Activated CD4-positive, alpha-beta T cell treated with anti-CD3 and anti-CD28 coated beads for 1 hour (primary cell): ENCODE data around the gene CD200R1L.
"Not testable (repeated sequence)": the region's sequence is repeated elsewhere in the genome, so short reads cannot be mapped to it uniquely, and the experiment has no call there.

Experiments
- DNase-seq: peaks from one replicate; pipeline ENCODE4 v3.0.0-alpha.2; 2020

The CD200R1L gene, protein sequence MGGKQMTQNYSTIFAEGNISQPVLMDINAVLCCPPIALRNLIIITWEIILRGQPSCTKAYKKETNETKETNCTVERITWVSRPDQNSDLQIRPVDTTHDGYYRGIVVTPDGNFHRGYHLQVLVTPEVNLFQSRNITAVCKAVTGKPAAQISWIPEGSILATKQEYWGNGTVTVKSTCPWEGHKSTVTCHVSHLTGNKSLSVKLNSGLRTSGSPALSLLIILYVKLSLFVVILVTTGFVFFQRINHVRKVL

DNA sequence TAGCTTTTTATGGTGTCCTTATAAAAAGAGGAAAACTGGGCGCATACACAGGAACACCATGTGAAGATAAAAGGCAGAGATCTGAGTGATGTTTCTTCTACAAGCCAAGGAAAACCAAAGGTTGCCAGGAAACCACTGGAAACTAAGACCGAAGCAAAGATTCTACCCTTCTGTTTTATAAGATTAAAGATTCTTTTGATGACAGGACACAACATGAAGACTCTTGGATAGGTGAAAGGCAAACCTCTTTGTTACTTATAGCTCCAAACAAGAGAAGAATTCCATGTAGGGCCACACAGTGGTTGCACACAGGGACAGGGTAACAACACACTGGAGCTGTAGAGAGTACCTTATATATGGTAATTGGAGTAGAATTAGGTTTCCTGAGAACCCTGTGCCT is at the start of gene CD200R1L:
CD200R1L (minus strand) TSS at position 101 of the 400 bp plus-strand sequence. CDS start 17,497 bp downstream, outside the sequence.
- DNase-seq = no peak

DNA sequence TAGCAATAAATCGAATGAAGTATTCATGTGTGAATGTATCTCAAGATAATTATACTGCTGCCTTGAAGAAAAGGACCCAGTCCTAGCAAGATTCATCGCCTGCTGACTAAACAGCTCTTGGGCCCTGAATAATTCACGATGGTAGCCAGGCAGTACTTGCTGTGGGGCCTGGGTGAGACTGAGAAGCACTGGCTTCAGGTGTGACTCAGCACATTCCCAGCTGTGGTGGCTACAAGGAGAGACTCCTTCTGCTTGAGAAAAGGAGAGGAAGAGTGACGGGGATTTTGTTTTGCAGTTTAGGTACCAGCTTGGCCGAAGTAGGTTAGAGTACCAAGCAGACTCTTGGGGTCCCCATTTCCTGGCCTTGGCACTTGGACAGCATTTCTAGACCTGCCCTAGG is 47.6 kb upstream of the CD200R1L start:
- DNase-seq = no peak

DNA sequence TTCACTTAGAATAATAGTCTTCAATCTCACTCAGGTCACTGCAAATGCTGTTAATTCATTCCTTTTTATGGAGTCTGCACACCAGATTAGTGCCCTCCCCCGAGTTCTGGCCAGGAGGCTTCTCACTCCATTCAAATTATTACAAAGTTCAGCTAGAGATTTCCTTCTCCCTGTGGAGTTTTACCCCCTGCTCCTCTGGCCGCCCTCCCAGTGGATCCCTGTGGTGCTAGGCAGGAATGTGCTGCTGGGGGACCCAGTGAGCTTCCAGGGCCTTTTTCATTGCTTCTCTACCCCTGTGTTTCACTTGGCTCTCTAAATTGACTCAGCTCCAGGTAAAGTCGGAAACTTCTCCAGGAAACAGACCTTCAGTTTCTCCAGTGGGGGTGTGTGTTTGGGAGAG is 42.7 kb upstream of the CD200R1L start:
- DNase-seq = no peak

DNA sequence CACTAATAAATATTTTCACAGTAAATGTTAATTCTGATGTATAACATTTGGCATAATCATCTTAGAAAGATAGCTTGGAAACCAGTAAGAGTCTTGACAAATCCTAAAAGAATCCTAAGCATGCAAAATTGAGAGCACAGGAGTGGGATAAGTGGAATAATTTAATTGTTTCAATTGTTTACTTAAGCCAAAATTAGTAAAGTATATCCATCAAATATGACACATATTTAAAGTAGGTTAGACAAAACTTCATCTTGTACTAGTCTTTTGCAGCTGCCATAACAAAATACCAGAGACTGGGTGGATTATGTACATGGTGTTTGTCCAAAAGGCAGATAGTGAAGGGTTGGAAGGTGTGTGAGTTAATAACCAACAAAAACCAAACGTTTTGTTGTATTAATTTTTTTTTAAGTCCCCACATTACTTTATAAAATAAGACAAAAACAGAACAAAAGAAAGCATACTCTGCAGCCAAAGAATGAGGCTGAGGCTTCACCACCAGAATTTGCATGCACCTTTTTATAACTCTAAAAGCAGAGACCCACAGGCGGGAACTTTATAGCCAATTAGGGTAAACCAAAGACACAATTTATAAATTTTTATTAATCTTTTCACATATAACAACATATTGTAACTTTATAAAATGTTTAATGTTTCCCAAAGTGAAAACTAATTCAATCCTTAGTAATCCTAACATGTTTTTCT is 41.9 kb upstream of the CD200R1L start:
- no peak for DNase-seq

DNA sequence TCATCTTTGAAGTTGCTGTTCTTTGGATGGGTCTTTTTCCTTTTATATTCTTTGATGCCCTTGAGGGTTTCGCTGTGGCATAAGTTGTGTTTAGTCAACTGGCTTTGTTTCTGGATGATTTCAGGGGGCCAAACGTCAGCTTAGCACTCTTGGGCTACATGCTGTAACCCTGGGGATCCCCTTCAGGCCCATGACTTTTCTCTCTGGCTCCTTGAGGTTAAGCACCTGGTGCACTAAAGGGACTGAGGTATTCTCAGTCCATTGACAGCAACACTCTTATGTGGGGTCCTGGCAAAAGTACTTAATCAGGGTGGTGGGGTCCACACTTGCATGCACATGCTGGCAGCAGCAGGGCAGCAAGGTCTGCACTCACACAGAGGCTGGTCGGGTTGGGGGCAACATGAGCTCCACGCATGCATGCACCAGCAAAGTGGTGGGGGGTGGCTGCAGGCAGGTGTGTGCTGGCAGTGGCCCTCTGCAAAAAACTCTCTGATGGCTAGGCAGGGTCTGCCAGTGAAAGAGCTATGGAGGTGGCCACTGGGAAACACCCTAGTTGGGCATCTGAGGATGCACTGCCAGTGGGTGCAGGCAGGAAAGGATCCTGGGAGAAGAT is 38.1 kb upstream of the CD200R1L start:
- no peak for DNase-seq

DNA sequence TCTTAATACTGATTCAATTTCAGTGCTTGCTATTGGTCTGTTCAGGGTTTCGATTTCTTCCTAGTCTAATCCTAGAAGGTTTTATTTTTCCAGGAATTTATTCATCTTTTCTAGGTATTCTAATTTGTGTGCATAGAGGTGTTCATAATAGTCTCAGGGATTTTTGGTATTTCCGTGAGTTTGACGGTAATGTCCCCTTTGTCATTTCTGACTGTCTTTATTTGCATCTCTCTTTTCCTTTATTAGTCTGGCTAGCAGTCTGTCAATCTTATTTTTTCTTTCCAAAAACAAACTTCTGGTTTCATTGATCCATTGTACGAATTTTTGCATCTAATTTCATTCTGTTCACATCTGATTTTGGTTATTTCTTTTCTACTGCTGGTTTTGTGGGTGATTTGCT is 35.2 kb upstream of the CD200R1L start:
- DNase-seq = no peak

DNA sequence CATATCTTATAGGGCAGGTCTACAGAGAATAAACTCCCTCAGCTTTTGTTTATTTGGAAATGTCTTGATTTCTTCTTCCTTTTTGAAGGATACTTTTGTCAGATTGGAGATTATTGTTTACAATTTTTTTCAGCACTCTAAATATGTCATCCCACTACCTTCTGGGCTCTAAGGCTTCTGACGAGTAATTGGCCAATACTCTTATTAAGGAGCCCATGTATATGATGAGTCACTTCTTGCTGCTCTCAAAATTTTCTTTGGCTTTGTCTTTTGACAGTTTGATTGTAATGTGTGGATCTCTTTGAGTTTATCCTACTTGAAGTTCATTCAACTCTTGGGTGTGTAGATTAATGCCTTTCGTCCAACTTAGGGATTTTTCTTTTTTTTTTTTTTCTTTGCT is 28.9 kb upstream of the CD200R1L start:
- DNase-seq = no peak

- DNase-seq = no peak
Measured at GRCh38 chr3:112874725-112875124, 28.1 kb upstream of the CD200R1L start.

GRCh38 chr3:112873632-112874031 is 27.0 kb upstream of the CD200R1L start:
- DNase-seq = no peak

DNA sequence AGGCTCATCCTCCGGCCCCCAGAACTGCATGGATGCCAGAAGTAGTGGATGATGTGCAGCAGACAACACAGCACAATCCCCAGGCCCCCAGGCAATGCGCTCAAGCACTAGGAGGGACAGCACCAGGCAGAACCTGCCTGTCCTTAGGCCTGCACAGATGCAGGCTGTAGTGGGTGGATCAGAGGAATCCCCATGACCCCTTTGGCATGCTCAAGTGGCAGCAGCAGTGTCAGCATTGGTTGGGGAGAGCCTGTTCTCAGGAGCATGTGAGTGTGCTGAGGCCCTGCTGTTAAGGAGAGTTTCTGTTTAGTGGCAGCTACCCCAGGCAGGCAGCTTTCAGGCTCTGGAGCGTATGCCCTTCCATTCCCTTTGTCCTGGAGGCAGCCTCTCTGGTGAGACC is 25.1 kb upstream of the CD200R1L start:
- DNase-seq = no peak

- DNase-seq = no peak
Measured at GRCh38 chr3:112865757-112866156, 19.1 kb upstream of the CD200R1L start.

- no peak for DNase-seq
Measured at GRCh38 chr3:112860898-112861297, 14.2 kb upstream of the CD200R1L start.

GRCh38 chr3:112858410-112859069 is 11.9 kb upstream of the CD200R1L start:
- no peak for DNase-seq

- no peak for DNase-seq
Measured at GRCh38 chr3:112857526-112857925, 10.9 kb upstream of the CD200R1L start.

DNA sequence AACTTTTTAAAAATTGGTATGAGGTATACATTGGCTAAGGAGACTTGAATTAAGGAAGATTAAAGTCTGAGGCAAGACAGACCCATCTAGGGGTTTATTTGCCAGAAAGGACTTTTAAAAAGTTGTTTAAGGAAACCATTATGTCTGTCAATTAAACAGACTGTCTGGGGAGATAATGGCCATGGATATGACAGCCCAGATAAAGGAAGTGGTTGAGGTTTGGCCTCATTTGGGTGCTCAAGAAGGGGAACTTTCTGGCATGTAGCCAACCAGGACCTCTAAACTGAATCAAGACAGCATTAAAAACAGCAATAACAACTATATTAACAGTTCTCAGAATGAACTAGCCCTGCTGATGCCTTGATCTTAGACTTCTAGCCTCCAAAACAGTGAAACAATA is 9.9 kb upstream of the CD200R1L start:
- no peak for DNase-seq

- DNase-seq = no peak
Measured at GRCh38 chr3:112855883-112856282, 9.2 kb upstream of the CD200R1L start.

- not testable (repeated sequence) for DNase-seq
Measured at GRCh38 chr3:112855074-112855473, 8.4 kb upstream of the CD200R1L start.

DNA sequence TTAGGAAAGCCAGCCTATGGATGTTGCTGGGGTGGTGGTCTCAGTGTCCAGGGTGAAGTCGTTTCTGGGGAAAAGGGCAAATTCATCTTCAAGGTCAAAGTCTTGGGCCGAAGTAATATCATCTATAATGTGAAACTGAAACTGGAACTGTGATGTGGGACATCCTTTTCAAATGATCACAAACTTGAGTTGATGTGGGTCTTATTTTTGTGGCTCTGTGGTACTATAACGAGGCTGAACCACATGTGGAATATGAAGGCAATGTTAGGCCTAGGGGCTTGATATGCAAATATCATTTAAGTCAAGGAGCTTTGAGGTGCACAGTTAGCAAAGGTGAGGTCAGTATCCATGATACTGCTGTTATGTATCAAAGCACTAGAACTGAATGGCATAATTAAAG is 1.5 kb upstream of the CD200R1L start:
- DNase-seq = no peak

DNA sequence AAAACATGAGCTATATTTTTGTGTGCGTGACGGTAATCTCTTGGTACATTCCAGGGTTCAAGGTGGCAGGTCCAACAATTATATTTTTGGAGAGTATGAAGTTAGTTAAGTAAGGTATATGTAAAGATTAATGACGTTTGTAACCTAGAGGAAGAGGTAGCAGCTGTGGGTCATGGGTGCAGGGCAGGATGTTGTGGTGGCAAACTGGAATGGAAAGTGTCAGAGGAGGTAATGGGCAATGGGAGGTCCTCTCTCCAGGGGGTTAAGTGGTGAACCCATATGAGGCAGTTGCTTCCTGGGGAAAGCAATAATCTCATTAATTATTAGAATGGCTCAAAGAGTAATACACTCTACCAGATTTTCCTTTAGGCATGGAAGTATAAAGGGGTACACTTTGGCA is 1.0 kb upstream of the CD200R1L start:
- DNase-seq = no peak

- no peak for DNase-seq
Measured at GRCh38 chr3:112845772-112846171, 892 bp downstream of the CD200R1L start.

DNA sequence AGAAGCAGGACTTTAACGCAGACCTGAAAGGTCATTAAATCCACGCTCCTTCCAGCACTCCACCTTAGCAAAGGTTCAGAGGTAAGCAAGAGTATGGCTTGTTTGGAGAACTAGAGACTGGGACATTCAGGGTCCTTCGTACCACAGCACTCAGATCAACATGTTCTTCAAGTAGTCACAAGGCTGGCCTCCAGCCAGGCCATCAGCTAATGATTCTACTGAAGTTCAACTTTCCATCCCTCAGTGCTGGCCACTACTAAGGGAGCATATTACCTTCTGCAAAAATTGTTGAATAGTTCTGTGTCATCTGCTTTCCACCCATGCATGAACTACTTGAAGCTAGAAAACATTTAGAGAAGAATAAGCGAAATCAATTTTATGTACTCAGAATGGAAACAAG is 17.6 kb downstream of the CD200R1L start:
- no peak for DNase-seq

- DNase-seq = no peak
Measured at GRCh38 chr3:112822064-112823055, 24.3 kb downstream of the CD200R1L start.
